8988T (cell line): ENCODE data around the gene MED7.

Source experiments
- DNase-seq: peaks from one replicate; pipeline ENCODE4 v3.0.0; 2011

MED7 gene

GRCh38 chr5:157100140-157100679 is 42.5 kb downstream of the MED7 start:
- no peak for DNase-seq

- no peak for DNase-seq
Observed at GRCh38 chr5:157088342-157088990, 54.2 kb downstream of the MED7 start.
